GM21526 (cell line): Measurements from ENCODE around the gene MRPL14.
"Not testable (repeated sequence)": the region's sequence is repeated elsewhere in the genome, so short reads cannot be mapped to it uniquely, and the experiment has no call there.

Experiments used
- ATAC-seq: cut with Tn5 transposase; IDR thresholded peaks from one replicate; pipeline ENCODE4 v1.9.1; 2021; ENCODE audit warnings: moderate library complexity; ENCODE audit not compliant: unreplicated experiment, low FRiP score

MRPL14 gene

GRCh38 chr6:44102527-44102926, 24.7 kb downstream of the MRPL14 start:
- ATAC-seq, result no peak

GRCh38 chr6:44101832-44102231, 25.4 kb downstream of the MRPL14 start:
- ATAC-seq, result no peak

GRCh38 chr6:44100088-44100550, 27.1 kb downstream of the MRPL14 start:
- ATAC-seq, result no peak

- no peak for ATAC-seq
Observed at GRCh38 chr6:44099192-44099591, 28.1 kb downstream of the MRPL14 start.

- no peak for ATAC-seq
Observed at GRCh38 chr6:44097782-44098317, 29.4 kb downstream of the MRPL14 start.

GRCh38 chr6:44096612-44097011, 30.6 kb downstream of the MRPL14 start:
- no peak for ATAC-seq

GRCh38 chr6:44095243-44095623, 32.0 kb downstream of the MRPL14 start:
- ATAC-seq, result not testable (repeated sequence)

- no peak for ATAC-seq
Observed at GRCh38 chr6:44094403-44095242, 32.6 kb downstream of the MRPL14 start.

- no peak for ATAC-seq
Observed at GRCh38 chr6:44093750-44094402, 33.4 kb downstream of the MRPL14 start.

- ATAC-seq, result no peak
Observed at GRCh38 chr6:44093066-44093465, 34.2 kb downstream of the MRPL14 start.

- ATAC-seq, result no peak
Observed at GRCh38 chr6:44091981-44092884, 35.0 kb downstream of the MRPL14 start.

- not testable (repeated sequence) for ATAC-seq
Observed at GRCh38 chr6:44091356-44091755, 35.9 kb downstream of the MRPL14 start.

GRCh38 chr6:44090465-44090864, 36.8 kb downstream of the MRPL14 start:
- ATAC-seq, result no peak

- no peak for ATAC-seq
Observed at GRCh38 chr6:44088827-44089590, 38.2 kb downstream of the MRPL14 start.

GRCh38 chr6:44087623-44088022, 39.6 kb downstream of the MRPL14 start:
- ATAC-seq, result no peak

GRCh38 chr6:44086931-44087574, 40.2 kb downstream of the MRPL14 start:
- ATAC-seq, result no peak

GRCh38 chr6:44085219-44085618, 42.0 kb downstream of the MRPL14 start:
- no peak for ATAC-seq

- no peak for ATAC-seq
Observed at GRCh38 chr6:44084231-44085014, 42.8 kb downstream of the MRPL14 start.
